Measurements from ENCODE around the gene MCOLN1. TPM values are rescaled to one million over a fixed set of nuclear protein-coding genes. Genes with fewer than 3 reads are reported as not detected.
"Not testable (repeated sequence)": the region's sequence is repeated elsewhere in the genome, so short reads cannot be mapped to it uniquely, and the experiment has no call there.

MCOLN1 gene
- total RNA-seq, 1 donor from 2014 or later, result 39.8 TPM

GRCh38 chr19:7562646-7563393 is 40.4 kb downstream of the MCOLN1 start:
- TF ChIP-seq CTCF (IDR thresholded peaks at IDR 0.05; ENCODE audit: partially characterized antibody, unreplicated experiment), result no peak
- H3K27ac Mint-ChIP-seq (ENCODE audit: unreplicated experiment), result no peak overlapping the region
- peaks cover 2% of the 10 kb centered on the region for H3K9me3 Mint-ChIP-seq (ENCODE audit: unreplicated experiment)
- peak overlapping the region; percentile 8 for H3K4me3 Mint-ChIP-seq (ENCODE audit: unreplicated experiment)
- peaks cover 8% of the 10 kb centered on the region for H3K36me3 Mint-ChIP-seq (ENCODE audit: unreplicated experiment)
- no peak for DNase-seq
- H3K4me1 Mint-ChIP-seq (ENCODE audit: low read depth, unreplicated experiment), result no peaks in the 10 kb centered on the region
- no peaks in the 10 kb centered on the region for H3K27me3 Mint-ChIP-seq (ENCODE audit: unreplicated experiment)

DNA sequence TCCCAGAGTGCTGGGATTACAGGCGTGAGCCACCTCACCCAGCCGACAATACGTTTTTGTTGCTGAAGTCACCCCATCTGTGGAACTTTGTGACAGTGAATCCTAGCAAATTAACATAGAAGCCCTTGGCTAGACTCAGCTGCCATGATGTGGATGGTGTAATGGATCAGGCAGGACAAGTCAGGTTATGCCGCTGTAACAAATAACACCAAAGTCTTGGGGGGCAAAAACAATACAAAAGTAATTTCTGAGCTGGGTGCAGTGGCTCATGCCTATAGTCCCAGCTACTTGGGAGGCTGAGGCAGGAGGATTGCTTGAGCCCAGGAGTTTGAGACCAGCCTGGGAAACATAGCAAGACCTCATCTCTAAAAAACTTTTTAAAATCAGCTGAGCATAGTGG is 42.4 kb downstream of the MCOLN1 start:
- Mint-ChIP-seq H3K36me3 (ENCODE audit: unreplicated experiment) (peaks cover 6% of the 10 kb centered on the region), H3K4me3 (ENCODE audit: unreplicated experiment) (no peak overlapping the region), H3K27me3 (ENCODE audit: unreplicated experiment) (peaks cover 2% of the 10 kb centered on the region), H3K4me1 (ENCODE audit: low read depth, unreplicated experiment) (no peaks in the 10 kb centered on the region), H3K9me3 (ENCODE audit: unreplicated experiment) (peaks cover 2% of the 10 kb centered on the region), H3K27ac (ENCODE audit: unreplicated experiment) (no peak overlapping the region)
- DNase-seq, result no peak
- TF ChIP-seq CTCF (IDR thresholded peaks at IDR 0.05; ENCODE audit: partially characterized antibody, unreplicated experiment), result no peak

DNA sequence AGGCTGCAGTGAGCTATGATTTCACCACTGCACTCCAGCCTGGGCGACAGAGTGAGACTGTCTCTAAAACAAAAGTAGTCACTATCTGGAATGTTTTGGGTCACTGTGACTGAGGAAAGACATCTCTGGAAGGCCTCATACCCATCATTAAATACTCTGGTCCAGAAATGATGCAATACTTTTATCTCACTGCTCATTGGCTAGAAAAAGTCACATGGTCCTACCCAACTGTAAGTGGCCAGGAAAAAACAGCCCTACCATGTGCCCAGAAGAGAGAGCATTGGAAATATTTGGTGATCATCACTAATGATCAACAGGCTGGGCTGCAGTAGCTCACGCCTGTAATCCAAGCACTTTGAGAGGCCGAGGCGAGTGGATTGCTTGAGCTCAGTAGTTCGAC is 42.9 kb downstream of the MCOLN1 start:
- Mint-ChIP-seq H3K4me3 (ENCODE audit: unreplicated experiment) (no peak overlapping the region), H3K36me3 (ENCODE audit: unreplicated experiment) (peaks cover 2% of the 10 kb centered on the region), H3K9me3 (ENCODE audit: unreplicated experiment) (peaks cover 2% of the 10 kb centered on the region), H3K27ac (ENCODE audit: unreplicated experiment) (no peak overlapping the region), H3K4me1 (ENCODE audit: low read depth, unreplicated experiment) (no peaks in the 10 kb centered on the region), H3K27me3 (ENCODE audit: unreplicated experiment) (peaks cover 2% of the 10 kb centered on the region)
- no peak for DNase-seq
- TF ChIP-seq CTCF (IDR thresholded peaks at IDR 0.05; ENCODE audit: partially characterized antibody, unreplicated experiment), result no peak

DNA sequence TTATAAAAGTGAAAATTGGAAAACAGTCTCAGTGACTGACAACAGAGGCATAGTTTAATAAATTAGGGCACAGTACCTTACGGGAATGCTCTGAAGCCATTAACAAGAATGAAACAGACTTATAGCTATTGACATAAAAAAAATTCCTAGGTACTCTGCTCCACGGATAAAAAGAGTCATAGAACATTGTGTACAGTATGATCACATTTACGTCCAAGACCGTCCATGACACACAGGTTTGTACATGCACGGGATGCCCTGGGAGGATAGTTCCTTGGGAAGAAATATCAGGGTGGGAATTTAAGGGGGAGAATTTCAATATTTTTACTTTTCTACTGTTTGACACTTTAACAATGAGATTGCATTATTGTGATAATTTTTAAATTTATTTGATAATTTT is 48.3 kb downstream of the MCOLN1 start:
- Mint-ChIP-seq H3K9me3 (ENCODE audit: unreplicated experiment) (no peaks in the 10 kb centered on the region), H3K4me3 (ENCODE audit: unreplicated experiment) (no peak overlapping the region), H3K36me3 (ENCODE audit: unreplicated experiment) (no peaks in the 10 kb centered on the region), H3K27me3 (ENCODE audit: unreplicated experiment) (peaks cover 5% of the 10 kb centered on the region), H3K27ac (ENCODE audit: unreplicated experiment) (no peak overlapping the region), H3K4me1 (ENCODE audit: low read depth, unreplicated experiment) (no peaks in the 10 kb centered on the region)
- no peak for TF ChIP-seq CTCF (IDR thresholded peaks at IDR 0.05; ENCODE audit: partially characterized antibody, unreplicated experiment)
- DNase-seq, result no peak

- Mint-ChIP-seq H3K27me3 (ENCODE audit: unreplicated experiment) (peaks cover 14% of the 10 kb centered on the region), H3K9me3 (ENCODE audit: unreplicated experiment) (no peaks in the 10 kb centered on the region), H3K36me3 (ENCODE audit: unreplicated experiment) (no peaks in the 10 kb centered on the region), H3K4me3 (ENCODE audit: unreplicated experiment) (no peak overlapping the region), H3K27ac (ENCODE audit: unreplicated experiment) (no peak overlapping the region), H3K4me1 (ENCODE audit: low read depth, unreplicated experiment) (no peaks in the 10 kb centered on the region)
- no peak for TF ChIP-seq CTCF (IDR thresholded peaks at IDR 0.05; ENCODE audit: partially characterized antibody, unreplicated experiment)
- no peak for DNase-seq
Measured at GRCh38 chr19:7575434-7576040, 53.1 kb downstream of the MCOLN1 start.

- H3K27me3 Mint-ChIP-seq (ENCODE audit: unreplicated experiment), result peaks cover 14% of the 10 kb centered on the region
- H3K9me3 Mint-ChIP-seq (ENCODE audit: unreplicated experiment); H3K36me3 Mint-ChIP-seq (ENCODE audit: unreplicated experiment); H3K4me3 Mint-ChIP-seq (ENCODE audit: unreplicated experiment); DNase-seq; H3K27ac Mint-ChIP-seq (ENCODE audit: unreplicated experiment); H3K4me1 Mint-ChIP-seq (ENCODE audit: low read depth, unreplicated experiment): not testable (repeated sequence)
Measured at GRCh38 chr19:7577422-7577821, 55.0 kb downstream of the MCOLN1 start.

Measured in glutamatergic neuron (in vitro differentiated cells).